K562 (cell line): ENCODE data around the gene TPD52L1. TPM values are rescaled to one million over a fixed set of nuclear protein-coding genes. Genes with fewer than 3 reads are reported as not detected.

Experiments used
- ATAC-seq: fragments of 200-7000 bp; cut with Tn5 transposase; 3 replicates; pipeline ENCODE4 v1.9.1; 2020; ENCODE audit warnings: moderate library complexity
- BruUV-seq: library from RNA; stranded (reverse); fragments of 400-500 nt; replicated peaks from 2 replicates; lab custom pipeline; 2021; lab: Mats Ljungman, UMichigan
- CTCF ChIA-PET: fragments of 300-600 bp; formaldehyde crosslinking; extraction: SDS; loops from one replicate; lab custom pipeline; 2021; ENCODE audit warnings: low intra/inter-chr PET ratio; lab: Yijun Ruan, JAX
- POLR2A ChIA-PET: fragments of 300-600, 350-650 bp; sonication (Branson Sonifier 250); formaldehyde crosslinking; extraction: SDS; loops from one replicate; lab custom pipeline; 2021; ENCODE audit warnings: antibody characterized with exemption, inconsistent platforms; lab: Yijun Ruan, JAX
- DNase-seq, 4 experiments: peaks; one replicate each; pipeline versions ENCODE4 v3.0.0 to v3.0.0-alpha.2; 2011 to 2018; ENCODE audit warnings: low spot score in 3 of 4, mixed read lengths in 3 of 4; ENCODE audit errors: extremely low read depth in 1 of 4
- FAIRE-seq: peaks from 2 replicates; lab custom pipeline; 2011; peaks lifted over from hg19 to GRCh38; lab: Jason Lieb, UNC
- H2AFZ ChIP-seq: 2 replicates; pipeline ENCODE4 v1.6.0; 2011; ENCODE audit warnings: low read depth, low read length, control low read depth, inconsistent platforms
- H3K27ac ChIP-seq: fragments of 200-600 bp; 3 replicates; pipeline ENCODE4 v1.8.0; 2011; ENCODE audit warnings: low read depth, mild to moderate bottlenecking, control low read depth, inconsistent platforms, low read length, moderate library complexity, mixed read lengths; ENCODE audit errors: extremely low read depth
- H3K27me3 ChIP-seq, 2 experiments: fragments of 300-600 bp in 1 of 2; 2 replicates in 1 of 2; 3 replicates in 1 of 2; pipeline versions ENCODE4 v1.6.0 to v1.8.0; 2011; ENCODE audit warnings: inconsistent platforms in 2 of 2, low read length in 2 of 2, mild to moderate bottlenecking in 1 of 2, mixed read lengths in 1 of 2, moderate library complexity in 1 of 2; ENCODE audit not compliant: control insufficient read depth in 2 of 2, insufficient read depth in 2 of 2
- H3K36me3 ChIP-seq: fragments of 300-600 bp; 3 replicates; pipeline ENCODE4 v1.8.0; 2011; ENCODE audit warnings: mild to moderate bottlenecking, low read length, inconsistent platforms; ENCODE audit not compliant: control insufficient read depth, insufficient read depth
- H3K4me1 ChIP-seq, 2 experiments: fragments of 200-600 bp in 1 of 2; replicated peaks in 1 of 2; 2 replicates in 1 of 2; 3 replicates in 1 of 2; pipeline versions ENCODE4 v1.5.1 to v1.8.0; 2011; ENCODE audit warnings: inconsistent platforms in 2 of 2, low read length in 2 of 2, mild to moderate bottlenecking in 1 of 2, mixed read lengths in 1 of 2, moderate library complexity in 1 of 2; ENCODE audit not compliant: control insufficient read depth in 2 of 2, insufficient read depth in 2 of 2
- H3K4me2 ChIP-seq: 2 replicates; pipeline ENCODE4 v1.6.1; 2011; ENCODE audit warnings: low read length, control low read depth, inconsistent platforms, mixed read lengths; ENCODE audit not compliant: insufficient read depth
- H3K4me3 ChIP-seq: fragments of 200-600 bp; sonication (generic), shearing (Covaris generic); 2 replicates; pipeline ENCODE4 v1.5.1; 2016; ENCODE audit warnings: control low read depth, inconsistent platforms
- H3K79me2 ChIP-seq: fragments of 200-600 bp; 3 replicates; pipeline ENCODE4 v1.8.0; 2011; ENCODE audit warnings: low read length, inconsistent platforms; ENCODE audit not compliant: control insufficient read depth, insufficient read depth
- H3K9ac ChIP-seq, 2 experiments: 2 replicates each; pipeline versions ENCODE4 v1.6.0 to v1.6.1; 2011; ENCODE audit warnings: low read depth in 2 of 2, low read length in 2 of 2, control low read depth in 1 of 2, inconsistent platforms in 1 of 2, mild to moderate bottlenecking in 1 of 2, mixed read lengths in 1 of 2; ENCODE audit not compliant: insufficient read depth in 1 of 2
- H3K9me1 ChIP-seq: one replicate; pipeline ENCODE4 v1.6.0; 2011; ENCODE audit warnings: inconsistent platforms, mild to moderate bottlenecking, low read length, moderate library complexity; ENCODE audit not compliant: control insufficient read depth, insufficient read depth
- H3K9me3 ChIP-seq: replicated peaks from 2 replicates; pipeline ENCODE4 v1.5.1; 2011; ENCODE audit warnings: low read depth, low read length, inconsistent platforms; ENCODE audit not compliant: control insufficient read depth, insufficient read depth
- H4K20me1 ChIP-seq: replicated peaks from 2 replicates; pipeline ENCODE4 v1.6.1; 2011; ENCODE audit warnings: low read length, inconsistent platforms, mixed read lengths; ENCODE audit not compliant: control insufficient read depth, insufficient read depth
- ATF1 ChIP-seq, 2 experiments: fragments of 450-650 bp in 1 of 2; IDR thresholded peaks; 2 replicates each; pipeline ENCODE4 v1.6.1; 2016; ENCODE audit warnings: missing compliant biosample characterization in 1 of 2, missing genetic modification characterization in 1 of 2
- DNMT1 ChIP-seq: fragments of 450-650 bp; IDR thresholded peaks from 2 replicates; pipeline ENCODE4 v1.6.1; 2016; ENCODE audit warnings: antibody characterized with exemption, mild to moderate bottlenecking
- E2F5 ChIP-seq: sonication (generic); formaldehyde crosslinking; IDR thresholded peaks from 2 replicates; pipeline ENCODE4 v1.8.0; 2022; ENCODE audit warnings: mild to moderate bottlenecking, missing genetic modification reagents
- ETV6 ChIP-seq, 3 experiments: fragments of 150-350 bp in 1 of 3; sonication (generic) in 1 of 3; formaldehyde crosslinking in 1 of 3; IDR thresholded peaks; 2 replicates each; pipeline versions ENCODE4 v1.6.1 to v1.8.0; 2014 to 2022; ENCODE audit warnings: borderline replicate concordance in 2 of 3, low read depth in 2 of 3, antibody characterized with exemption in 1 of 3, low read length in 1 of 3, mild to moderate bottlenecking in 1 of 3, missing genetic modification reagents in 1 of 3
- JUNB ChIP-seq: fragments of 450-650 bp; formaldehyde crosslinking; conservative IDR thresholded peaks from 2 replicates; pipeline ENCODE4 v1.4.0; 2020; ENCODE audit warnings: mild to moderate bottlenecking
- NR0B1 ChIP-seq: fragments of 450-650 bp; IDR thresholded peaks from one replicate; pipeline ENCODE4 v1.6.1; 2018; ENCODE audit warnings: mild to moderate bottlenecking, moderate library complexity; ENCODE audit not compliant: partially characterized antibody
- TAF15 ChIP-seq: fragments of 200-400 bp; formaldehyde crosslinking; IDR thresholded peaks from 2 replicates; pipeline ENCODE4 v1.6.1; 2017; ENCODE audit warnings: mild to moderate bottlenecking, low read depth, low read length, moderate library complexity
- ZFP1 ChIP-seq: fragments of 450-650 bp; formaldehyde crosslinking; IDR thresholded peaks from 2 replicates; pipeline ENCODE4 v1.4.0; 2020; ENCODE audit warnings: mild to moderate bottlenecking, mixed read lengths
- ZNF12 ChIP-seq: sonication (generic); formaldehyde crosslinking; IDR thresholded peaks from 2 replicates; pipeline ENCODE4 v1.4.0; 2020; ENCODE audit warnings: mild to moderate bottlenecking, missing genetic modification reagents
- ZNF24 ChIP-seq: fragments of 450-650 bp; IDR thresholded peaks from 2 replicates; pipeline ENCODE4 v1.6.1; 2016
- ZNF41 ChIP-seq: fragments of 250-450 bp; sonication (Bioruptor Pico); conservative IDR thresholded peaks from 2 replicates; pipeline ENCODE4 v1.4.0; 2020; ENCODE audit warnings: mild to moderate bottlenecking
- ZNF75A ChIP-seq: fragments of 450-650 bp; formaldehyde crosslinking; IDR thresholded peaks from 2 replicates; pipeline ENCODE4 v1.4.0; 2020; ENCODE audit warnings: mild to moderate bottlenecking
- WGBS: fragments of 100-300 bp; shearing (Covaris generic); methylation state at CpG from one replicate; pipeline ENCODE4 v1.1.6; 2016; ENCODE audit warnings: low coverage, mixed read lengths; ENCODE audit not compliant: insufficient coverage; ENCODE audit errors: missing lambda C conversion rate; 5-methylcytosine and 5-hydroxymethylcytosine counted together
- in situ Hi-C: fragments of 300-500 bp; cut with MboI; formaldehyde crosslinking; loops from 4 replicates; pipeline ENCODE4 v1.15.0; 2018; ENCODE audit warnings: inconsistent platforms, mixed read lengths
- intact Hi-C: fragments of 100-400 bp; cut with micrococcal nuclease; formaldehyde crosslinking; loops from 2 replicates; pipeline ENCODE4 v1.14.2; 2022
- polyA plus RNA-seq, 8 experiments: library from polyadenylated mRNA; depleted of rRNA in 4 of 8; stranded (reverse) in 5 of 8; unstranded in 3 of 8; fragments of >200 nt; fragmentation: Nextera tagmentation in 2 of 8; fragmentation: Illumina TruSeq in 1 of 8; extraction: Ambion mirVana in 2 of 8; extraction: Trizol in 1 of 8; gene quantifications; 2 replicates each; pipeline versions ENCODE4 v1.2.1 to v1.2.3, GENCODE V29; 2011 to 2014; ENCODE audit warnings: inconsistent platforms in 1 of 8, missing spikeins in 1 of 8
- total RNA-seq, 7 experiments: library from RNA; depleted of rRNA in 6 of 7; stranded (reverse); fragments of >200 nt in 6 of 7; fragmentation: Illumina TruSeq in 2 of 7; extraction: Trizol in 2 of 7; gene quantifications; 2 replicates each; pipeline versions ENCODE4 v1.2.1 to v1.2.3, GENCODE V29; 2011 to 2021; ENCODE audit warnings: low replicate concordance in 1 of 7

TPD52L1 gene
- total and polyA plus RNA-seq, 9 of the 15 experiments (the other 6 are each of a cell fraction or from before 2014, with no cell fraction given) = 12.9 to 149 (median 75.7) TPM

GRCh38 chr6:125269328-125269985, 115.9 kb downstream of the TPD52L1 start:
- FAIRE-seq = peak; percentile 40
- CTCF ChIA-PET = no interaction called here
- BruUV-seq = no TSS peak

More at GRCh38 chr6:125269328-125269985, 115.9 kb downstream of the TPD52L1 start:
- Histone ChIP-seq H3K27me3 (no peaks in the 10 kb centered on the region), H3K4me3 (no peak overlapping the region), H2AFZ (no peak overlapping the region), H3K9me3 (no peaks in the 10 kb centered on the region), H3K9me1 (no peaks in the 10 kb centered on the region), H3K36me3 (peaks cover 32% of the 10 kb centered on the region; the same call in 2 of the 3 replicates), H3K9ac (no peak overlapping the region), H3K4me1 (peaks cover 0 to 3% of the 10 kb centered on the region in 2 experiments; a peak in 1 of 5 replicates), H3K79me2 (no peaks in the 10 kb centered on the region), H3K4me2 (no peak overlapping the region), H3K27ac (no peak overlapping the region), H4K20me1 (no peaks in the 10 kb centered on the region)
- intact Hi-C loops = loop anchor here (10.0 kb wide), 1 partner anchor 115 kb away; the partner anchor contains the start of gene TPD52L1
- TF ChIP-seq ZFP1 (CRISPR knock-in tag) (no peak), ZNF75A (no peak), ATF1 (CRISPR knock-in tag; IDR thresholded peaks at IDR 0.05) (no peak), ATF1 (tag; IDR thresholded peaks at IDR 0.05) (no peak), TAF15 (no peak), E2F5 (CRISPR knock-in tag) (no peak), ZNF24 (no peak), ETV6 (IDR thresholded peaks at IDR 0.05; ENCODE audit: borderline replicate concordance in 1 of 2, low read depth in 2 of 2, low read length in 1 of 2) (no peak), ETV6 (CRISPR knock-in tag; IDR thresholded peaks at IDR 0.05; ENCODE audit: borderline replicate concordance) (no peak), NR0B1 (no peak), JUNB (CRISPR knock-in tag) (no peak), ZNF41 (no peak), ZNF12 (no peak), DNMT1 (no peak)
- POLR2A ChIA-PET = interaction anchor here (2.1 kb wide), 1 partner anchor 10 kb away, joined by 6 read pairs; no protein-coding TSS in a partner anchor
- DNase-seq (no peak), ATAC-seq (no peak)
- in situ Hi-C loops = no loop called here
- WGBS = 85% methylated on average over 7 of the region's 7 CpGs
